ENCODE results near the gene BTRC.

The BTRC gene

GRCh38 chr10:101529725-101530553, 176.0 kb downstream of the BTRC start:
- TF ChIP-seq CTCF (IDR thresholded peaks at IDR 0.05; ENCODE audit: insufficient read depth, low read depth, low read length, missing control alignments), result no peak
- no peak overlapping the region for H3K4me3 ChIP-seq (ENCODE audit: low read length)
- no peak for DNase-seq (ENCODE audit: low read depth)

GRCh38 chr10:101535949-101536348, 182.0 kb downstream of the BTRC start:
- TF ChIP-seq CTCF (IDR thresholded peaks at IDR 0.05; ENCODE audit: insufficient read depth, low read depth, low read length, missing control alignments), result no peak
- no peak for DNase-seq (ENCODE audit: low read depth)
- H3K4me3 ChIP-seq (ENCODE audit: low read length), result no peak overlapping the region

GRCh38 chr10:101536800-101537199, 182.8 kb downstream of the BTRC start:
- peak; percentile 57 for DNase-seq (ENCODE audit: low read depth)
- peak; percentile 47 for TF ChIP-seq CTCF (IDR thresholded peaks at IDR 0.05; ENCODE audit: insufficient read depth, low read depth, low read length, missing control alignments)
- no peak overlapping the region for H3K4me3 ChIP-seq (ENCODE audit: low read length)

- no peak for DNase-seq (ENCODE audit: low read depth)
- TF ChIP-seq CTCF (IDR thresholded peaks at IDR 0.05; ENCODE audit: insufficient read depth, low read depth, low read length, missing control alignments), result no peak
- no peak overlapping the region for H3K4me3 ChIP-seq (ENCODE audit: low read length)
Observed at GRCh38 chr10:101538446-101538845, 184.5 kb downstream of the BTRC start.

GRCh38 chr10:101545898-101546297, 191.9 kb downstream of the BTRC start:
- TF ChIP-seq CTCF (IDR thresholded peaks at IDR 0.05; ENCODE audit: insufficient read depth, low read depth, low read length, missing control alignments), result no peak
- no peak for DNase-seq (ENCODE audit: low read depth)
- H3K4me3 ChIP-seq (ENCODE audit: low read length), result no peak overlapping the region

GRCh38 chr10:101550965-101551364, 197.0 kb downstream of the BTRC start:
- no peak for TF ChIP-seq CTCF (IDR thresholded peaks at IDR 0.05; ENCODE audit: insufficient read depth, low read depth, low read length, missing control alignments)
- no peak overlapping the region for H3K4me3 ChIP-seq (ENCODE audit: low read length)
- DNase-seq (ENCODE audit: low read depth), result no peak

- TF ChIP-seq CTCF (IDR thresholded peaks at IDR 0.05; ENCODE audit: insufficient read depth, low read depth, low read length, missing control alignments), result no peak
- H3K4me3 ChIP-seq (ENCODE audit: low read length), result no peak overlapping the region
- no peak for DNase-seq (ENCODE audit: low read depth)
Observed at GRCh38 chr10:101552442-101552841, 198.5 kb downstream of the BTRC start.

Data from epithelial cell of esophagus (primary cell).